HG03378 (cell line): Measurements from ENCODE around the gene SLC12A6.
"Not testable (repeated sequence)": the region's sequence is repeated elsewhere in the genome, so short reads cannot be mapped to it uniquely, and the experiment has no call there.

Experiments
- ATAC-seq: cut with Tn5 transposase; IDR thresholded peaks from one replicate; pipeline ENCODE4 v1.9.1; 2021; ENCODE audit warnings: mild to moderate bottlenecking, moderate library complexity; ENCODE audit not compliant: unreplicated experiment

Gene SLC12A6

DNA sequence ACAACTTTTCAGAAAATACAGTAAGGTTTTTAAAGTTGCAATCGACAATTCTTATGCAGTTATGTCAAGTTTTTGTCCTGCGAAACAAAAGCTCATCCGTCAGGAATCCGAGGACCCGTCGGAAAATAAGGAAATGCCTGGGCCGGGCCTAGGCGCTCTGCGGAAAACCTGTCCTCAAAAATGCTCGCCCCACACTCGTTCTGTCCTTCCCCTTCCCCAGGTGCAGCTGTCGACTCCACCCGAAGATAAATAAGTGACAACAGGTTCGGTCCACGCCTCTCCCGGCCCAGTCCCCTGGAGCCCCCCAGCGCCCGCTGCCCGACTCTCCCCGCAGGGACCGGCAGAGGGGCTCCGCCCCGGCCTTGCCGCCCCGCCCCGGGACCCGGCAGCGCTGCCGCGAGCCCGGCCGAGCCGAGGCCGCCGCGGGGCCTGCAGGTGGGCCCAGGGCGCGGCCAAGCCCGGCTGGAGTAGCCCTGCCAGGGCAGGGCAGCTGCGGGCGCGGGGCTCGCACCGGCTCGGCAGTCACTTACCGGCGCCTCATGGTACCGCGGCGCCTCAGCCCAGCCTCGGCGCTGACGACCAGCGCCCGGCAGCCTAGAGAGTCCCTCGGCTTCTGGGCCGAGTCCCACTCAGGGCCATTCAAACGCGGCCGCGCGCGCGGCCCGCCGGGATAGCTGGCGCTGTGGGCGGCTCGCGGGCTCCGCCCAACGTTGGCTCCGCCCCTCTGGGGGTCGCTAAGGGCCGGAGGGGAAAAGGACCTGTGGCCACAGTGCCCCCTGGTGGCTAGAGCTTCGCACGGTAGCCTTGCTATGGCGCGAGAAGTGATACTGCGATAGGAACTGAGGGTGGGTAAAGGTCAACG, 127.9 kb downstream of the SLC12A6 start, which contains the start of gene KATNBL1:
TSS of gene KATNBL1 (minus strand) at position 676 of the 862 bp plus-strand sequence. CDS start 46,420 bp downstream, outside the sequence.
- ATAC-seq, result peak; percentile 91

DNA sequence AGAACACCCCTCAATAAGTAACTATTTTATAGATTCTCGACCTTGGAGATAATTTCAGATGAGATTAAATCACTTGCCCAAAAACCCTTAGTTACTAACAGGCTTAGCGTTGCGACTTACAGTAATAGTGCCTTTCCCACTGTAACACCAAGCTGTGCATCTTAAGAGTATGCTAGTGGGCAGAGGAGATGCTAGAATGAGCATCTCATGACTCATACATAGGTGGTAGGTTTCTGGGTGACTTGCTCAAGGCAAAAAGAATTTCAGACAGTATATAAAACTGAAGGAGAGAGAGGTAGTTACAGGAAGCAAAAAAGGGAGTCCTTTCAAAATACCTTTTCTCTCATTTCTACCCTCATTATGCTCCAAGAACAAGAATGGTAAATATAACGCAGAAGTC, 131.6 kb downstream of the SLC12A6 start:
- no peak for ATAC-seq

- no peak for ATAC-seq
Observed at GRCh38 chr15:34203936-34204335, 133.6 kb downstream of the SLC12A6 start.

- ATAC-seq, result no peak
Observed at GRCh38 chr15:34203305-34203704, 134.3 kb downstream of the SLC12A6 start.

GRCh38 chr15:34193272-34193671, 144.3 kb downstream of the SLC12A6 start:
- ATAC-seq, result not testable (repeated sequence)

- no peak for ATAC-seq
Observed at GRCh38 chr15:34188711-34189110, 148.9 kb downstream of the SLC12A6 start.

DNA sequence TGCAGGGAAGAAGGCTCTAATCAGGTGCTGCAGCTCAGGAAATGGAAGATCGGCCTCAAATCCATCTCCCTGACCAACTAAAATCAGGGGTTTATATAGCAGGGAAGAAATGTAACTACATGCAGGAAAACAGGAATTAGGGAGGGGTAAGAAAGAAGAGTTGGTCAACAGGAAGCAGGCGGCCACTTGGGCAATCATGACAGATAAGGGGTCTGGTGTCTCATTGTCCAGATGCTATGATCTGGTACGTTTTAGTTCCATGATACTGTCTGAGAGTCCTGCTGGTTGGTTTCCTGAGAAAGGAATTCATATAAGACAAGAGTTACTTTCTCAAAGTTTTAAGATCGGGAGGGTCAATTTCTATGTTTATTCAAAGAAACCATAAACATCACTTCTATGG, 151.9 kb downstream of the SLC12A6 start:
- ATAC-seq, result no peak

DNA sequence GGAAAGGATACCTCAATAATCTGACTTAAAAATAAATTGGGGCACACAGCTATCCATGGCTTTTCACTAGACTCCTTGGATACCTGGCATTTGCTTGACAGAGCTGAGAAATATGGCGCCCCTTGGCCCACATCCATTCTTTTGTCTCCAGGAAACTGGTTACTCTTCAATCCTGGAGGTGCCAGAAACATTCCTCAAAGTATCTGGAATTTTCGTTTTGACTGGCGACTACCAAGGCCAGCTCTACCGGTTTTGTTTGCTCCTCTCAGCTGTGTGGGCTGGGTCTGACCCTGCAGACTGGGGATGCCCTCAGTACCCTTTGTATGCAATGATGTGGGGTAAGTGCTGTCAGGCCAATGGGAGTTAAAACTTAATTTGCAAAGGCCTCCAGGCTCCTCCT, 154.6 kb downstream of the SLC12A6 start:
- no peak for ATAC-seq
